Thyroid gland (tissue), 4 donors: ENCODE results near the gene ABAT. TPM values are rescaled to one million over a fixed set of nuclear protein-coding genes. Genes with fewer than 3 reads are reported as not detected.

Source experiments
- DNase-seq, 2 donors: peaks; one replicate each; pipeline ENCODE4 v3.0.0-alpha.2; 2019
- H3K27ac ChIP-seq, 3 donors: fragments of 200-600 bp; sonication (generic); 1 replicate in 2 of 3; 2 replicates in 1 of 3; pipeline ENCODE4 v1.5.1; 2016 to 2019; ENCODE audit warnings: mild to moderate bottlenecking in 1 of 3, moderate library complexity in 1 of 3
- H3K27me3 ChIP-seq: fragments of 200-600 bp; sonication (generic); one replicate; pipeline ENCODE4 v1.5.1; 2019
- H3K36me3 ChIP-seq, 2 donors: fragments of 200-600 bp; sonication (generic); one replicate each; pipeline ENCODE4 v1.5.1; 2016 to 2019
- H3K4me1 ChIP-seq, 2 donors: fragments of 200-600 bp; sonication (generic); one replicate each; pipeline ENCODE4 v1.5.1; 2017 to 2019
- H3K4me3 ChIP-seq, 3 donors: fragments of 200-600 bp; sonication (generic); replicated peaks in 1 of 3; 1 replicate in 2 of 3; 2 replicates in 1 of 3; pipeline ENCODE4 v1.5.1; 2016; ENCODE audit warnings: mild to moderate bottlenecking in 1 of 3
- H3K9me3 ChIP-seq: fragments of 200-600 bp; sonication (generic); one replicate; pipeline ENCODE4 v1.5.1; 2017
- POLR2A ChIP-seq, 2 donors: fragments of 450-650 bp; IDR thresholded peaks; one replicate each; pipeline ENCODE4 v1.6.1; 2017; ENCODE audit warnings: antibody characterized with exemption in 2 of 2, mild to moderate bottlenecking in 2 of 2, moderate library complexity in 1 of 2
- WGBS, 2 donors: methylation state at CpG; one replicate each; pipeline ENCODE4 v1.1.5; 2017; 5-methylcytosine and 5-hydroxymethylcytosine counted together
- intact Hi-C: fragments of 100-400 bp; cut with DNase I; formaldehyde crosslinking; loops from one replicate; pipeline ENCODE4 v1.15.1; 2023
- total RNA-seq, 4 donors: library from RNA; depleted of rRNA; stranded (reverse); fragments of >200 nt; gene quantifications; one replicate each; pipeline ENCODE4 v1.2.3, GENCODE V29; 2016
- TF ChIP-seq, protein P1 (sequence below), 6 experiments: fragments of 200-600 bp in 3 of 6; fragments of 450-650 bp in 3 of 6; sonication (generic) in 3 of 6; IDR thresholded peaks; one replicate each; pipeline ENCODE4 v1.5.1; 2016 to 2019; ENCODE audit warnings: antibody characterized with exemption in 6 of 6, mild to moderate bottlenecking in 2 of 6, inconsistent platforms in 1 of 6, moderate library complexity in 1 of 6

Gene ABAT
- total RNA-seq, 4 donors from 2014 or later = 10.9 to 53.7 (median 35.9) TPM

DNA sequence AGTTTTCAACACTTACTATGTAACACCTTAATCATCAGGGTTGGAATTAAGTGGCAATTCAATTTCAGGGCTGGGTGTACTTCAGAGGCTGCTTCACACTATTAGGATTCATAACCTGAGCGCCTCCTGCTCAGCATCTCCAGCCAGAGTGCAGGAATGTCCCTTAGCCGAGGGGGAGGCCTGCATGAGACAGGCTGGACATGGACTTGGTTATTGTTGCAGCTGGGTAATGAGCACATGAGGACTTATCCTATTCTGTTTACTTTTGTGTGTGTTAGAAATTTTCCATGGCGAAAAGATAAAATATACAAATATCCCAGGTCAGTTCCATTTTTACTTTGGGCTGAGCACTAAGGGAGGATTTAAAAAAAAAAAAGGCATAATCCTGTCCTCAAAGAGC, 133.6 kb downstream of the ABAT start:
- Histone ChIP-seq H3K9me3 (no peaks in the 10 kb centered on the region), H3K27ac (no peak overlapping the region), H3K36me3 (peaks cover 86 to 92% of the 10 kb centered on the region in 2 donors), H3K4me3 (no peak overlapping the region), H3K27me3 (no peaks in the 10 kb centered on the region), H3K4me1 (no peaks in the 10 kb centered on the region)
- DNase-seq = no peak
- WGBS, 2 donors = 97 to 100% methylated on average over 3 of the region's 3 CpGs
- intact Hi-C loops = no loop called here
- no peak for TF ChIP-seq POLR2A (IDR thresholded peaks at IDR 0.05)
- TF ChIP-seq, protein P1, sequence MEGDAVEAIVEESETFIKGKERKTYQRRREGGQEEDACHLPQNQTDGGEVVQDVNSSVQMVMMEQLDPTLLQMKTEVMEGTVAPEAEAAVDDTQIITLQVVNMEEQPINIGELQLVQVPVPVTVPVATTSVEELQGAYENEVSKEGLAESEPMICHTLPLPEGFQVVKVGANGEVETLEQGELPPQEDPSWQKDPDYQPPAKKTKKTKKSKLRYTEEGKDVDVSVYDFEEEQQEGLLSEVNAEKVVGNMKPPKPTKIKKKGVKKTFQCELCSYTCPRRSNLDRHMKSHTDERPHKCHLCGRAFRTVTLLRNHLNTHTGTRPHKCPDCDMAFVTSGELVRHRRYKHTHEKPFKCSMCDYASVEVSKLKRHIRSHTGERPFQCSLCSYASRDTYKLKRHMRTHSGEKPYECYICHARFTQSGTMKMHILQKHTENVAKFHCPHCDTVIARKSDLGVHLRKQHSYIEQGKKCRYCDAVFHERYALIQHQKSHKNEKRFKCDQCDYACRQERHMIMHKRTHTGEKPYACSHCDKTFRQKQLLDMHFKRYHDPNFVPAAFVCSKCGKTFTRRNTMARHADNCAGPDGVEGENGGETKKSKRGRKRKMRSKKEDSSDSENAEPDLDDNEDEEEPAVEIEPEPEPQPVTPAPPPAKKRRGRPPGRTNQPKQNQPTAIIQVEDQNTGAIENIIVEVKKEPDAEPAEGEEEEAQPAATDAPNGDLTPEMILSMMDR (IDR thresholded peaks at IDR 0.05) = no peak

GRCh38 chr16:8808613-8809353, 134.4 kb downstream of the ABAT start:
- Histone ChIP-seq H3K27ac (no peak overlapping the region), H3K36me3 (peaks cover 92 to 94% of the 10 kb centered on the region in 2 donors), H3K4me1 (no peaks in the 10 kb centered on the region), H3K4me3 (no peak overlapping the region), H3K27me3 (no peaks in the 10 kb centered on the region), H3K9me3 (no peaks in the 10 kb centered on the region)
- WGBS, 2 donors = 89 to 92% methylated on average over 11 of the region's 11 CpGs
- no peak for TF ChIP-seq POLR2A (IDR thresholded peaks at IDR 0.05)
- TF ChIP-seq, protein P1 (IDR thresholded peaks at IDR 0.05) = no peak
- no peak for DNase-seq
- intact Hi-C loops = no loop called here

DNA sequence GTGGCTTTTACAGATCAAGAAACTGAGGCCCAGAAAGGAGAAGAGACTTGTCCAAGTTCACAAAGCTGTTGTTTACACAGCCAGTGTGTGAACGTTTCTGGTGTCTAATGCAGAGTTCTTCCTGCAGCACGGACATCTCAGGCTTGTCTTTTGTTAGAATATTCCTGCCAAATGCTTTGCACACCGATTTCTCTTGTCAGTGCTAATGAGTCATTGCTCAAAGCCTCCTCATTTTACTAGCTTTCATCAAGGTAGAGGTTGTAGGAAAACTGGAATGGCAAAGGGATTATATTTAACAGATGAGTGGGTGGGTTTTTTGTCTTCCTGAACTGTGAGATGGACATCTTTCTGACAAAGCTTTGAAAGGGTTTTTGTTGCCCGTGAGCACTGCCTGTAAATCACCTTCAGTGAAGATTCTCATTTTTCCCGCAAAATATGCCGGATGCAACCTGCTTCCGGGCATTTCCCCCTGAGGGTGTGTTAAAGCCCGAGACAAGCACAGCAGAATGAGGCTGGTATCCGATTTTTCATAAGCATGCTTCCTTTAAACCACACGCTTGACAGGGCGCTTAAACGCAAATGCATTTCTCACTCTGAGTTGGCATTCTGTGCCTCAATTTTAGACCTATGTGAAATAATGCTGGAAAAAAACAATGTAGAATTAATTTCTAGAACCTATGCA, 137.9 kb downstream of the ABAT start:
- Histone ChIP-seq H3K4me3 (no peak overlapping the region), H3K27me3 (no peaks in the 10 kb centered on the region), H3K36me3 (peaks cover 84 to 85% of the 10 kb centered on the region in 2 donors), H3K9me3 (no peaks in the 10 kb centered on the region), H3K4me1 (no peaks in the 10 kb centered on the region), H3K27ac (no peak overlapping the region)
- TF ChIP-seq POLR2A (IDR thresholded peaks at IDR 0.05) = no peak
- TF ChIP-seq, protein P1 (IDR thresholded peaks at IDR 0.05) = no peak
- intact Hi-C loops = no loop called here
- WGBS, 2 donors = 75 to 88% methylated on average over 12 of the region's 12 CpGs
- no peak for DNase-seq

- no peaks in the 10 kb centered on the region for H3K27me3 ChIP-seq
- intact Hi-C loops = no loop called here
- TF ChIP-seq, protein P1 (IDR thresholded peaks at IDR 0.05) = no peak
- TF ChIP-seq POLR2A (IDR thresholded peaks at IDR 0.05) = no peak
- no peak for DNase-seq
- H3K9me3 ChIP-seq = no peaks in the 10 kb centered on the region
- 91 to 94% methylated on average over 14 of the region's 14 CpGs for WGBS, 2 donors
- H3K27ac ChIP-seq = no peak overlapping the region
- no peak overlapping the region for H3K4me3 ChIP-seq
- no peaks in the 10 kb centered on the region for H3K4me1 ChIP-seq
- H3K36me3 ChIP-seq = peaks cover 64 to 65% of the 10 kb centered on the region in 2 donors
Observed at GRCh38 chr16:8814095-8814806, 139.8 kb downstream of the ABAT start.
